22Rv1 (cell line): ENCODE measurements around the gene DSCAML1.

Source experiments
- CTCF ChIP-seq: fragments of 450-650 bp; IDR thresholded peaks from 2 replicates; pipeline ENCODE4 v1.5.1; 2017; ENCODE audit warnings: mild to moderate bottlenecking
- ZFX ChIP-seq: fragments of 450-650 bp; IDR thresholded peaks from 2 replicates; pipeline ENCODE4 v1.6.1; 2017; ENCODE audit warnings: antibody characterized with exemption, borderline replicate concordance

GRCh38 chr11:117595440-117595839 is 201.6 kb downstream of the DSCAML1 start:
- no peak for TF ChIP-seq CTCF
- TF ChIP-seq ZFX = no peak
